Measurements from ENCODE around the gene ALDH1L1.

- TF ChIP-seq POLR2A (IDR thresholded peaks at IDR 0.05; ENCODE audit: low read length) (no peak), GATA1 (IDR thresholded peaks at IDR 0.05; ENCODE audit: low read depth, low read length) (no peak)
Measured at GRCh38 chr3:126212250-126212619, 31.8 kb upstream of the ALDH1L1 start.

Measured in erythroblast (primary cell).